ENCODE results near the gene PNPLA5. TPM values are rescaled to one million over a fixed set of nuclear protein-coding genes. Genes with fewer than 3 reads are reported as not detected.

The PNPLA5 gene
- polyA plus RNA-seq, 3 donors: not detected

DNA sequence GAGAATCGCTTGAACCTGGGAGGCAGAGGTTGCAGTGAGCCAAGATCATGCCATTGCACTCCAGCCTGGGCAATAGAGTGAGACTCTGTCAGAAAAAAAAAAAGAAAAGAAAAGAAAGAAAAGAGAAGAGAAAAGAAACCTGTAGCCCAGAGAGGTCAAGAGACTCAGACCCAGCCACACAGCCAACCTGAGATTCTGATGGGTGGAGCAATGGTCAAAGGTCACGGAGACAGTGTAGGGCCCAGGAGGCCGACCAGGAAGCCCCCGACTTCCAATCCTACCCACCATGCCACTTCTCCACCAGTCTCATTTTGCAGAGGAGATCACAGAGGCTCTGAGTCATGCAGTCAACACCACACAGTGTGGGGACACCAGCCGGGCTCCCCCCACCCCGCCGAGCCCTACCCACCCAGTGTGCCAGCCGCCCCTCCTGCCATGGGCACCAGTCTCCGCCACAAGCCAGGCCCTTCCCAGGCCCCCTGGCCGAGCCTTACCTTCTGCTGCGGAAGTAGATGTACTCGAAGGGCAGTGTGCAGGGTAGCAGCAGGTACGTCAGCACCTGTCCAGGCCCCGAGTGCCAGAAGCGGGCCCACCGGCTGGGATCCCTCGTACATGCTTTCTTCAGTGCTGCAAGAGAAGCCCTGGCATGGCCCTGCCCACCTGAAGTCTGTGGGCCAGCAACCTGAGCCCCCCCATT, 7.9 kb downstream of the PNPLA5 start:
- WGBS (ENCODE audit: insufficient coverage): 89% methylated on average over 15 of the region's 17 CpGs
- no peaks in the 10 kb centered on the region for H4K20me1 ChIP-seq (ENCODE audit: insufficient read depth, low read length)
- no peak overlapping the region for H3K4me3 ChIP-seq (replicated peaks in 1 of 3; ENCODE audit: low read depth in 2 of 3, low read length in 3 of 3)
- H3K27me3 ChIP-seq (ENCODE audit: control insufficient read depth in 2 of 2, insufficient read depth in 2 of 2, low read length in 2 of 2): no peaks in the 10 kb centered on the region
- no peak overlapping the region for H3K4me2 ChIP-seq (replicated peaks; ENCODE audit: extremely low read depth, low read length, poor library complexity, severe bottlenecking)
- no peaks in the 10 kb centered on the region for H3K36me3 ChIP-seq (replicated peaks in 1 of 2; ENCODE audit: control insufficient read depth in 1 of 2, insufficient read depth in 2 of 2, low read length in 2 of 2)
- peaks cover 0 to 10% (median 7%) of the 10 kb centered on the region in 3 donors for H3K27me3 Mint-ChIP-seq (ENCODE audit: low read depth in 3 of 3)
- no peak for TF ChIP-seq CTCF (IDR thresholded peaks at IDR 0.05)
- H3K9me3 Mint-ChIP-seq: no peaks in the 10 kb centered on the region
- H3K4me3 Mint-ChIP-seq: no peak overlapping the region
- H3K79me2 ChIP-seq (ENCODE audit: insufficient read depth, low read length): no peaks in the 10 kb centered on the region
- H3K36me3 Mint-ChIP-seq: no peaks in the 10 kb centered on the region
- H3K9me3 ChIP-seq (replicated peaks in 1 of 2; ENCODE audit: control insufficient read depth in 1 of 2, insufficient read depth in 1 of 2, low read length in 2 of 2): no peaks in the 10 kb centered on the region
- no peak overlapping the region for H3K9ac ChIP-seq (ENCODE audit: insufficient read depth, low read length, poor library complexity, severe bottlenecking)
- intact Hi-C loops (cut with micrococcal nuclease): no loop called here
- no peaks in the 10 kb centered on the region for H3K4me1 ChIP-seq (ENCODE audit: control insufficient read depth in 1 of 2, insufficient read depth in 2 of 2, low read length in 2 of 2)
- no peak overlapping the region for H3K27ac ChIP-seq (ENCODE audit: low read depth in 1 of 2, low read length in 2 of 2)
- no peak overlapping the region for H2AFZ ChIP-seq (ENCODE audit: insufficient read depth, low read depth, low read length, poor library complexity, severe bottlenecking)
- H3K27ac Mint-ChIP-seq: no peak overlapping the region
- no peak for DNase-seq
- H3K4me1 Mint-ChIP-seq: no peaks in the 10 kb centered on the region

DNA sequence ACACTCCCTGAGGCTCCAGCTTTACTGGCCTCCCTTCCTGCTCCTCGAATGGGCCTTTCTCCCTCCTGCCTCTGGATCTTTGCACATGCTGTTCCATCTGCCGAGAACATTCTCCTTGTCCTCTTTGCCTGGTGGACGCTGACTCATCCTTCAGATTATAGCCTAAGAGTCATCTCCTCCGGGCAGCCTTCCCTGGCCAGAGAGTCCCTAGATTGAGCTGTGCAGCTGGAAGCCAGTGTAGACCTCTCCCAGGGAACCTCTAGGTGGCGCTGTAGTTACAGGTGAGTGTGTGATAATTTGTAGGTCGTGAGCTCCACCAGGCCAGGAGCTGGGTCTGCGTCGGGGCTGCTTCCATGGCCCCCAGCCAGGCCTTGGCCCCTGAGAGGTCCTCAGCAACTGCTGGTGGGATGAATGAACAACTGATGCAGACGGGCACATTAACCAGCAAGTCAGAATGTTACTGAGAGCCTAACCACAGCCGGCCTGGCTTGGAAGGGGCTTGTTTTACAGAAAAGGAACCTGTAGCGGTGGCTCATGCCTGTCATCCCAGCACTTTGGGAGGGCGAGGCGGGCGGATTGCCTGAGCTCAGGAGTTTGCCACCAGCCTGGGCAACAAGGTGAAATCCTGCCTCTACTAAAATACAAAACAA, 8.7 kb downstream of the PNPLA5 start:
- no peaks in the 10 kb centered on the region for H3K9me3 Mint-ChIP-seq
- intact Hi-C loops (cut with micrococcal nuclease): no loop called here
- Histone ChIP-seq H2AFZ (ENCODE audit: insufficient read depth, low read depth, low read length, poor library complexity, severe bottlenecking) (no peak overlapping the region), H4K20me1 (ENCODE audit: insufficient read depth, low read length) (no peaks in the 10 kb centered on the region), H3K9ac (ENCODE audit: insufficient read depth, low read length, poor library complexity, severe bottlenecking) (no peak overlapping the region), H3K27ac (ENCODE audit: low read depth in 1 of 2, low read length in 2 of 2) (no peak overlapping the region), H3K4me2 (replicated peaks; ENCODE audit: extremely low read depth, low read length, poor library complexity, severe bottlenecking) (no peak overlapping the region), H3K27me3 (ENCODE audit: control insufficient read depth in 2 of 2, insufficient read depth in 2 of 2, low read length in 2 of 2) (no peaks in the 10 kb centered on the region), H3K36me3 (replicated peaks in 1 of 2; ENCODE audit: control insufficient read depth in 1 of 2, insufficient read depth in 2 of 2, low read length in 2 of 2) (no peaks in the 10 kb centered on the region), H3K4me1 (ENCODE audit: control insufficient read depth in 1 of 2, insufficient read depth in 2 of 2, low read length in 2 of 2) (no peaks in the 10 kb centered on the region), H3K79me2 (ENCODE audit: insufficient read depth, low read length) (no peaks in the 10 kb centered on the region), H3K9me3 (replicated peaks in 1 of 2; ENCODE audit: control insufficient read depth in 1 of 2, insufficient read depth in 1 of 2, low read length in 2 of 2) (no peaks in the 10 kb centered on the region), H3K4me3 (replicated peaks in 1 of 3; ENCODE audit: low read depth in 2 of 3, low read length in 3 of 3) (no peak overlapping the region)
- H3K36me3 Mint-ChIP-seq: no peaks in the 10 kb centered on the region
- H3K4me3 Mint-ChIP-seq: no peak overlapping the region
- no peak overlapping the region for H3K27ac Mint-ChIP-seq
- peak; percentile 66 for TF ChIP-seq CTCF (IDR thresholded peaks at IDR 0.05)
- peaks cover 0 to 12% (median 4%) of the 10 kb centered on the region in 3 donors for H3K27me3 Mint-ChIP-seq (ENCODE audit: low read depth in 3 of 3)
- peak in 2 of 3 donors; percentile 14 to 38 for DNase-seq
- 39% methylated on average over 8 of the region's 14 CpGs for WGBS (ENCODE audit: insufficient coverage)
- no peaks in the 10 kb centered on the region for H3K4me1 Mint-ChIP-seq

Measured in CD14-positive monocyte (primary cell).